Vagina (tissue), 2 donors: ENCODE data around the gene GLMN.

Source experiments
- CTCF ChIP-seq, 3 experiments: fragments of 450-650 bp in 2 of 3; fragments of 200-600 bp in 1 of 3; sonication (generic) in 1 of 3; IDR thresholded peaks; one replicate each; pipeline ENCODE4 v1.5.1; 2017 to 2019; ENCODE audit warnings: antibody characterized with exemption in 3 of 3, mild to moderate bottlenecking in 2 of 3, moderate library complexity in 2 of 3
- POLR2A ChIP-seq, 2 donors: fragments of 450-650 bp; IDR thresholded peaks; one replicate each; pipeline ENCODE4 v1.6.1; 2017; ENCODE audit warnings: antibody characterized with exemption in 2 of 2, mild to moderate bottlenecking in 2 of 2, moderate library complexity in 2 of 2
- POLR2AphosphoS5 ChIP-seq, 2 donors: sonication (generic); formaldehyde crosslinking; IDR thresholded peaks; one replicate each; pipeline ENCODE4 v1.9.0; 2017; ENCODE audit warnings: antibody characterized with exemption in 2 of 2, mild to moderate bottlenecking in 2 of 2, low read depth in 1 of 2; ENCODE audit not compliant: insufficient read depth in 1 of 2

- TF ChIP-seq CTCF (IDR thresholded peaks at IDR 0.05) (no peak), POLR2A (IDR thresholded peaks at IDR 0.05) (no peak), POLR2AphosphoS5 (IDR thresholded peaks at IDR 0.05; ENCODE audit: insufficient read depth in 1 of 2, low read depth in 1 of 2) (no peak)
Measured at GRCh38 chr1:92333668-92334067, 34.9 kb upstream of the GLMN start.
